ENCODE results near the gene TMEM250. TPM values are rescaled to one million over a fixed set of nuclear protein-coding genes. Genes with fewer than 3 reads are reported as not detected.

The TMEM250 gene
- total RNA-seq, 1 donor from 2014 or later: 40.6 TPM

GRCh38 chr9:136147890-136148714 lies 29.4 kb upstream of the TMEM250 start:
- no peak for DNase-seq (ENCODE audit: low spot score)

GRCh38 chr9:136147038-136147889 lies 28.6 kb upstream of the TMEM250 start:
- no peak for DNase-seq (ENCODE audit: low spot score)

- no peak for DNase-seq (ENCODE audit: low spot score)
Observed at GRCh38 chr9:136146126-136147037, 27.7 kb upstream of the TMEM250 start.

- DNase-seq (ENCODE audit: low spot score): no peak
Observed at GRCh38 chr9:136145580-136145979, 26.9 kb upstream of the TMEM250 start.

- no peak for DNase-seq (ENCODE audit: low spot score)
Observed at GRCh38 chr9:136144450-136144849, 25.8 kb upstream of the TMEM250 start.

- DNase-seq (ENCODE audit: low spot score): no peak
Observed at GRCh38 chr9:136143215-136144001, 24.7 kb upstream of the TMEM250 start.

GRCh38 chr9:136142859-136143214 lies 24.2 kb upstream of the TMEM250 start:
- no peak for DNase-seq (ENCODE audit: low spot score)

- no peak for DNase-seq (ENCODE audit: low spot score)
Observed at GRCh38 chr9:136142414-136142796, 23.7 kb upstream of the TMEM250 start.

- DNase-seq (ENCODE audit: low spot score): no peak
Observed at GRCh38 chr9:136141682-136142413, 23.2 kb upstream of the TMEM250 start.

GRCh38 chr9:136140966-136141365 lies 22.3 kb upstream of the TMEM250 start:
- DNase-seq (ENCODE audit: low spot score): no peak

- DNase-seq (ENCODE audit: low spot score): no peak
Observed at GRCh38 chr9:136140046-136140445, 21.4 kb upstream of the TMEM250 start.

GRCh38 chr9:136138566-136138965 lies 19.9 kb upstream of the TMEM250 start:
- no peak for DNase-seq (ENCODE audit: low spot score)

GRCh38 chr9:136137321-136138265 lies 18.9 kb upstream of the TMEM250 start:
- DNase-seq (ENCODE audit: low spot score): no peak

- DNase-seq (ENCODE audit: low spot score): no peak
Observed at GRCh38 chr9:136136127-136136925, 17.7 kb upstream of the TMEM250 start.

- DNase-seq (ENCODE audit: low spot score): no peak
Observed at GRCh38 chr9:136135326-136136126, 16.9 kb upstream of the TMEM250 start.

- DNase-seq (ENCODE audit: low spot score): no peak
Observed at GRCh38 chr9:136133959-136134484, 15.3 kb upstream of the TMEM250 start.

Data from mucosa of gallbladder (tissue), 1 donor.